GM19467 (cell line): Measurements from ENCODE around the gene SMLR1.

ENCODE experiments used
- ATAC-seq: cut with Tn5 transposase; IDR thresholded peaks from one replicate; pipeline ENCODE4 v1.9.1; 2021; ENCODE audit warnings: mild to moderate bottlenecking, moderate library complexity; ENCODE audit not compliant: unreplicated experiment

SMLR1 gene

DNA sequence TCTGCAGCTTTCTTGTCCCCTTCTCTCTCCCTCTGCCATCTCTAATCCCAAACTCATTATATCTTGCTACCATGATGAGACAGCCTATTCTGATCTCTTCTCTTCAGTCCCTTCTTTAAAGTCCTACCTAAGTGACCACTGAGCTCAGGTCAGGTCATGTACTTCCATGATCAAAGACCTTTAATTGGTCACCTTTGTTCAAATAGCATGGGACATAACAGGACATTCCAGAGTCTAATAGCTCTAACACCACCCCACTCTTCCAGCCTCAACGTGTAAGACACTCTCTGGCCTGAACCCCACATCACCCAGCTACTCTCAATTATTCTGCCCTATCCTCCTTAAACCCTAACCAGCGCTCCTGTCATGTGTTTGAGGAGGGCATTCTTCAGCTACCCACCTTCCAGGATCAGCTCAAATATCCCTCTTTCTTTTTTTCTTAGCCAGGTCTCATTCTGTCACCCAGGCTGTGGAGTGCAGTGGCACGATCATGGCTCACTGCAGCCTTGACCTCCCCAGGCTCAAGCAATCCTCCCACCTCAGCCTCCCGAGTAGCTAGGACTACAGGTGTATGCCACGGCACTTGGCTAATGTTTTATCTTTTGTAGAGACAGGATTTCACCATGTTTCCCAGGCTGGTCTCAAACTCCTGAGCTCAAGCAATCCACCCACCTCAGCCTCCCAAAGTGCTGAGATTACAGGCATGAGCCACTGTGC, 2.1 kb upstream of the SMLR1 start:
- no peak for ATAC-seq

DNA sequence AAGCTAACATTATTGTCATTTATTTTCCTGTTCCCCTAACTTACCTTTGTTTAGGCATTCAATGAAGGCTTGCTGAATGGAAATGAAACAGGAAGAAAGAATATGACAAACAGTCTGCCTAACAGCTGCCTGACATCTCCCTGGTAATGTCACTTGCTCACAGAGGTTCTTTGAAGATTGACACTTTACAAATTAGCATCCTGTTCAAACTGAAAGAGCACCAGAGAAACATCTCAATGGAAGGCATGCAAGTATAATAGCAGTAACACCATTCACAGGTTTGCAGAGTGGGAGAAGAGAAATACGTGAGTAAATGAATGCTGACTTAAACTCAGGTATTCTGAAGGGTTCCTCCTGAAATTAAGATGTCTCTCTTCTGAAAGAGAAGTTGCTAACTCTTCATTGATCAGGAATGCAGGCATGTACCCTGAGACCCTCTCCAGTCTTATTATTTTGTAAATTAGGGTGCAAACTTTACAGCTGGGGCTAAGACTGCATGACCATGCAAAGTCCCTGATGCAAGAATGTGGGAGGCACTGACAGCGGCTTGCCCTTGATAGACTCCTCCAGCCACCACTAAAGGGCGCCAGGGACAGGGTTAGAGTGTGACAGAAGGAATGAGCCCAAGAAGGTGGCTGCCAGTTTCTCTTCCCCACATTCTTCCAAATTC, 1.3 kb upstream of the SMLR1 start:
- ATAC-seq = no peak

DNA sequence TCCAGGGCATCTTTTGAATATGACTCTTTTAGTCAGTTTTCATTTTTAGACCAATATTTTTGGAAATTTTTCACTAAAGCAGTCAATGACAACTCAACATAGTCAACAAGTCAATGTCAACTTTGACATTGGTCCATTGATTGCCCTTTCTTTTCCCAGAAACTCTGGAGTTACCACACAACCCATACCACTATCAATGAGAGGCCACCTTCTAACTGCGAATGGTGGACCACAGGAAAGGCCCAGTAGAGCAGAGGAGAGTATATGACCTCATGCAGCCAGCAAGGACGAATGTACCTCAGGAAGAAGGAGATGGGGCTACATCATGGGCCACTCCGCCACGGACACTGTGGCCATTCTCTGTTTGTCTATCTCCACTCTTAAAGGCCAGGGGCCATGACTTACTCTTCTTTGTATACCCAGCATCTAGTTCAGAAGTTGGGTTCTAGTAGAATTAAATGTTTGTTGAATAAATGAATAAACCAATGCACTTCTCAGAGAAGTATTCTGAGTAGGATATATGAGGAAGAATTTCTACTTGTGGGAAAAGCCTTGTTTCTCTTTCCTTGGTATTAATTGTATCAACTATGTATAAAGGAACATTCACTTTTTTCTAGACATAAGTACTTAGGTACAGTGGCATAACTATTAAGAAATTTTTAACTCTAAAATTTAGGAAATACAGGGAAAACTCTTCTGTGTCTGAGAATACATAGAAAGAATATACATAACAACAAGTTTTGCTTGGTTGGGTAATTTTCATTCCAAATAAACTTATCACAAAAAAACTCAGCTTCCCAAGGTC, 562 bp upstream of the SMLR1 start:
- no peak for ATAC-seq

DNA sequence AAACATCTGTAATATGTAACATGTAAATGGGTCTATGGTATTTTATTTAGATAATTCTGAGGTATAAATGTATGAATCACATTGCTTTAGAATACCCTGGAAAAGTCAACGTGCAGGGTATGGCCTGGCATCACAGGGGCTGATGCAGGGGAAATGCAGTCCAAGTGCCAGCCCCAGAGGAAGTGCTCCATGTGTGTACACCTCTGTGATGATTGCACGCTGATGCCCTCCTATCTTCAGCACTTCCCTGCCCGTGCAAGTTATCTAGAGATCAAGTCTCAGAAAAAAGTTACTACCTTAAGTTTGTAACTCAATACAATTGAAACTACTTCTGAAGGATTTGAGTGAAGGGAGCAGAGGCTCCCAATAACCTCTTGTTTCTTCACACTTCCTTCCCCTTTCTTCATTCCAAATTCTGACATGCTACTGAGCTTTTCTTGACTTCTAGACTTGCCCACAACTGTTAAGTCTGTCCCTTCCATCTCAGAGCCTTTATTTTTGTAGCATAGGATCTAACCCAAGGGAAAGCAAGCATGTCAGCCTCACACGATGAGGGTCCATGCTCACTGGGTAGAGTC, 2.2 kb downstream of the SMLR1 start:
- ATAC-seq = no peak

DNA sequence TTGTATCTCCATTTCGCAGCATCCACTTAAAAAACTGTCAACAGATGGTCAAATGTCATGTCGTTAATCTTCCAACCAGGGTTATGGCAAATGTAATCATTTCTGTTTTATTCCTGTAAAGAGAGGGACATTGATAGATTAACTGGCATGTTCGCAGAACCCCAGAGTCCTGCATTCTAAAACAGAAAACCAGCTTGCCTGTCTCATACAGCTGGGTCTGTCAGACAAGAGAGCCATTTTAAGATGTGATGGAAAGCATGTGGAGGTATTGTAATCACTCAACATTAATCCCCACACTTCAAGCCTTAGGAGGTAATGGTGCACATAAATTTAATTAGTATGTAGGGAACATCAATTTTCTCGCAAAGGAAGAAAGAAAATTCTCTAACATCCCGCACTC, 4.4 kb downstream of the SMLR1 start:
- ATAC-seq = no peak

DNA sequence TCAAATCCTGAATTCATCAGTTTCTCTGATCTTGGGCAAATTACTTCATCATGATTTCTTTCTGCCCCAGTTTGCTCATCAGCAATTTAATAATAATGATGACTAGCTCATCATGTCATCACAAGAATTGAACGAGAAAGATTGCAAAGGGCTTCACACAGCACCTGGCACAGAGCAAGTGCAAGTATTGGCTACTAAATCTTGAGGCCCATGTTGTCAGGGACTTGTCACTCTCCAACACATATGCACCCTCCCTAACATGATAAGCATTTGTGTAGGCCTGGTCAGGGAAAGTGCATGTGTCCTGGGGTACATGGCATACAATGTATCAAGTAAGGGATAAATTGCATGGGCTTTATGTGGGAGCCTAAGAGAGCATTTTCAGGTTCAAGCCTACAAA, 6.4 kb downstream of the SMLR1 start:
- no peak for ATAC-seq

DNA sequence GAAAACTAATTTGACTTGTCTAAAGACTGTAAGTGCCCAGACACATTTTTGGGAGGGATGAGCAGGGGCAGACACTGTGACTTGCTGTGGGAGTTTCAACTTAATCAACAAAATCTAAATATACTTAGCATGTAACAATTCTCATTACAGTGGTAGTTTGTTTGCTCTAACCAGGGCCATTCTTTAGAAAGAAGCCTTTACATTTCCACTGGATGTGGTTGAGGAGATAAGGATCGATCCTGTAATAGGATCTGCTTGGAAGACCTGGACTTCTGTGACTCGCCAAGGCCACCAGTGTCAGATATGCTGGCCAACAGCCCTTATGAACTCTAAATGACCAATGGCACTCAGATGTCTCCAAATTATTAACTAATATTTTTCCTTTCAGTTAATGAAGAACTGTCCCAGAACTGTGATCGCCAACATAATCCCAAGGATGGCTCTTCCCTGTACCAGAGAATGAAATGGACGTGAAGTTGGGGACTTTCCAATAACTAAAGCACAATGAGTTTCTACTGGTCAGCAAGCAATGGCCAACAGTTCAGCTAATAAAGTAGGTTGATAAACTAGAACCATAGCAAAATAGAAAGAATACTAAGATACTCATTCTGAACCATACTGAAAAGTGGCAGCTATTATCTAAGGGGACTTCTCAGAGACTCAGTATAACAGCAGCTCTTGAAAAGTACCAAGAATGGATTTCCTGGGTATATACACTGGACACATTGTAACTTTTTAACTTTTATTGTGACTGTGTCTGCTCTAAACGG, 7.5 kb downstream of the SMLR1 start:
- ATAC-seq = no peak

DNA sequence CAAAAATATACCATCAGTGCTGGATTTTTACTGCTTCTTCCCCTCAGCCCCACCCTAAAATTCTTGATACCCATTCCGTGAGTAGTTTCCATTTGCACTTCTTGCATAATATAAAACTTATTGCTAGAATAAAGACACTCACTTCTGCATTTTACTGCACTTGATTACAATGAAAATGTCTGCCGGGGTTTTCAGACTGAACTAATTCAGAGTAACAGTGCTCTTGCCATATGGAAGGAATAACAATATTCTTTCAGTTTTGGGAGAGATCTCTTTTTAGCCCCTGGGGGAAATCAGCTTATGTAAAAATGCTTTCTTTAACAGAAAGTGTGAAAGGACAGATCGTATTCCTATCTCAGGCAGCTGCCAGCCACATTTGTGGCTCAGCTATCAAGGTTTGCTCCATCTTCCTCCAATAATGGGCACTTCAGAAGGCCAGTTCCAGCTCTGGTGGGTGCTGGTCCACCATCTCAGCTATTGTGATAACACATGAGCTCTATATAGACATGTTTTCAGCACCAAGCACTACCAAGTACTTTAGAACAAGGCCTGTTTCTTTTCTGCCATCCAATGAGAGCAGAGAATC, 8.9 kb downstream of the SMLR1 start:
- no peak for ATAC-seq

DNA sequence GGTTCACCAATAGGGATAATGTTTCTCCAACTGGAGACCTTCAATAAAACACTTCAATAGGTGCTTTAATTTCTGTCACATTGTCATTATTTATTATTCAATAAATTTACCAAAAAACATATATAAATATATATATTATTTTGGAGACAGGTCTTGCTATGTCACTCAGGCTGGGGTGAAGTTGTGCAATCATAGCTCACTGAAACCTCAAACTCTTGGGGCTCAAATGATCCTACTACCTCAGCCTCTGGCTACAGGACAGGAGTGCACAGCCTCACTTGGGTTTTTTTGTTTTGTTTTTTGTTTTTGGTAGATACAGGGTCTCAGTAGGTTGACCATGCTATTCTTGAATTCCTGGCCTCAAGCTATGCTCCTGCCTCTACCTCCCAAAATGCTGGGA, 9.9 kb downstream of the SMLR1 start:
- no peak for ATAC-seq

DNA sequence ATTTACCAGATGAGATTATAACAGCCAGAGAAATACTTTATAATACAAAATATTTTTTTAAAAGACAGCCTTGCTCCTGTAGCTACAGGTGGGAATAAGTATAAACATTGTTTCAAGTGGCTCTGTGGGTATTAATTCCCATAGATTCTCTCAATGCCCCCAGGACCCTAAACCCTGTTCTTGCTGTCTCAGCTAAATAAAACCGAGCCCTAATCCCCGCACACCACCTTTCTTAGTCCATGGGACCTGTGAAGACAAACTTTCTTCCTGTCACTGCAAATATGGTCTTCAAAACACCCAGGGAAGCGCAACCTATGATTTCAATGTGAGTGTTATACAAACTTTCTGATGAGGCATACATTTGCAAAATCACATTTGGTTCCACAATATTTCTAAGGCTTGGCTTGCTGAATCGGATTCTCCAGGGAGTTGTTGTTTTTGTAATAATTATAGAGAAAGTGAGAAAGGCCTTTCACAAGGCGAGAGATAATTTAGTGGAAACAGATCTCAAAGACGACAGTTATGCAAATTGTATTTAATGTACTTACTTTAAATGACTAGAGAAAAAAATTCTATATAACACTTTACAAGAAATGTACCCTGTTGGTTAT, 11.1 kb downstream of the SMLR1 start:
- no peak for ATAC-seq

DNA sequence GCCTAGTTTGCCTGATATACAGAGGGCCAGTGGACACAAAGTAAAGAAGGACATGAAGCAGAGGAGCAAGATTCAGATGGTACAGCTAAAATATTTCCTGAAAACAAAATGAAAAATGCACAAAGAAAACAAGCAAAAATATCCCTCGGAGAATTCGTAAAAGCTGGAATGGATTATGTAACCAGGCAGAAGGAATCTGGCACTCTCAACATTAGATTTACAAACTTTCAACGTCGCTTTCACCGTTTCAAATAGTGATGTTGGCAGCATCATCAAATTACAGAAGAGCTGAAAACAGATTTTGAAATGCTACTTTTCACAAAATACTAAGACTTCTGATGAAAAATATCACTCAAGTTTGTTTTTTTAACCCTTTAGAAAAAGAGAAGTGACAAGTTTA, 11.7 kb downstream of the SMLR1 start:
- ATAC-seq = no peak

DNA sequence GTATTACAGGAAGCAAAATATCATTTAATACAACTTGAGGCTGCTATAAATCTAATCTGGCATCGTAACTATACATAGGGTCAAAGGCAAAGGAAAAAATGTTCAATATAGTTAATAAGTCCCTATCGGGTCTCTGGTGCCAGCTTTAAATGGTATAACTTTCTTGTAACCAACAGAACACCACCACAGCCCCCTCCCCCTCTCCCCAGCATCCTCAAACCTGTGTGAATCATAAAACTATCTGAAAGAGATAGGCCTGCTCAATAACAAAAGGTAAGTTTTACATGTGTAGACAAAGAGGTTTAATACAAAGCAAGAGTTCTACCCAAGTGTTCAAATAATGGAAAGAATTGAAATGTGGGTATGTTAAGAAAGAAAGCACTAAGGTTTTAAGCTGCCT, 12.2 kb downstream of the SMLR1 start:
- no peak for ATAC-seq

DNA sequence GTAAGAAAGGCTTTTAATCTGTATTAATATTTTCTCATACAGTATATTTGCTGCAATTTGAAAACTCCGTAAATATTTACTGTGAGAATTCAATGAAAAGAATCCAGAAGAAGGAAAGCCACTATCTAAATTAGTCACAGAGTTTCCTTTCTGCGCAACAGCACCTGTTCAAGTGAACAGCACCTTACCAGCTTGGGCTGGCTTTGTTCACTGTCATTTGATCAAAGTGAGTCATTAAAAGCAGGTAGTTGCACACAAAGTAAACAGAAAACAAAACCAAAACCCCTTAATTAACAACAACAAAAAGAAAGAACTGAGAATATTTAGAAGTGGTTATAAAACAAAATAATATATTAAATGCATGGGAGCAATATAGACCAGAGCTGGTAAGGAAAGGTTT, 12.8 kb downstream of the SMLR1 start:
- no peak for ATAC-seq

DNA sequence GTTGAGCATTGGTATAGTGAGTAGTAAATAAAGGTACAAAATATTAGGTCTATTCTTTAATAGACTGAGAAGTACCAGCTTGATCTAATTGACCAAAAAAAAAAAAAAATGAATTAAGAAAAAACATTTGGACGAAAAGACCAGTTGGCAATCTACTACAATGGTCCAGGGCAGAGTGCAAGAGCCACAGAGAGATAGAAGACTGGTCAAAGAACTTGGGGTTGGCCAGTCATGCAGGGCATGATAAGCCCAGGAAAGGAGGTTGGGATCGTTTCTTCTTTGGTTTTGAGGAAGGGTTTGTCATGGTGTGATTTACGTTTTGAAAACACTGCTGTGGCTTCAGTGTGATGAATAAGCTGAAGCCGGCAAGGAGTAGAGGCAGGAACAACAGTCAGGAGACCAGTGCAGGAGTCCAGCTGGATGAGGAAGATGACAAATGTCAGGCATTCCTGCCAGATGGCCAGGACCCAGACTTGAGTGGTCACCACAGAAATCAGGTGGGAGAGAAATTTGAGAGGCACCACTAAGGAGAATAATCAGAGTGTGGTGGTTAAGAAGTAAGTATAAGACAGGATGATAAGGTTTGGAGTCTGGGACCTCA, 14.0 kb downstream of the SMLR1 start:
- no peak for ATAC-seq

DNA sequence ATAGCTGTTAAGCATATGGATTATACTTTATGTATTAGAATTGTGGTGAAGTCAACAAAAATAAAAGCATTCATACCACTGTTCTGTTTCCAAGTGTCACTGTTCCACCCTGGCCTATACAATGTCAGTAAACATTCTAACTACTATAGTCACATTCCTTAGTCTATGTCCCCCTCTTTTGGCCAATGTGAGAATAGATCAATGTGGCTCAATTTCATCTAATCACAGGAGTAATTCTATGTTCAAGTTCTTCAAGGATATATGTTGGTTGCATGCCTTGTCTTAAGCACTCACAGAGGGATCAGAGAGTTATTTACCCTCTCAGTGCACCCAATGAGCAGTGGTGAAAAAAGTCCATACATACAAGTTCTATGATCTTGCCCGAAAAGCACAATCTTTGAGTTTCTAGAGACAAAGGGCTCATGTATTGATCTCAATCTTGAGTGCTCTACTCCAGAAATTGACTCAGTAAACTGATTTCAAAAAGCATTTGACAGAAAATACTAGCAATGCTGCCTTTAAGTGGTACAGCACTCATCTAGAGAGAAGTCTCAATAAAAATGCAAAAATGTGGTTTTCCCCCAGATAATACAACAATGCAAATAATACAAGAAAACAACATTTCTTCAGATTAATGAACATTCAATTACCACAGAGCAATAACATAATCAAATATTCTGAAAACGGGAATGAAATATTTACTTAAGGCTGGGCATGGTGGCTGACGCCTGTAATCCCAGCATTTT, 16.5 kb downstream of the SMLR1 start:
- ATAC-seq = peak; percentile 79

DNA sequence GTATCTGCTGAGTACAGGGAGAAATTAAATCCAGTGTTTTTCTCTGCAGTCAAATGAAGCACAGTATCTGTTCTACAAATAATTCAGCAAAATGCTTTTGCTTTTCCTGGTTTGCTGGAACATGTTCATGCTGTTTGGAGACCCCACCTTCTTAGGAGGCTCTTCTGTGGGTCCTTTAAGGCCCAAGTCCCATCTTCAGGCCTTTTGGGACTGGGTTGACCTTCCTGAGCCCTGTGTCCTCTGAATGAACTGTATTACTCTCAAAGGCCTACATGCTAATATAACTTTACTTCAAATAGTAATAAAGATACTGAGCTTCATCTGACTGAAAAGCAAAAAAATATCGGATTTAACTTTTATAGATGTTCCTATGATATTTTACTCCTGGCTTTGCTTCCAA, 19.3 kb downstream of the SMLR1 start:
- no peak for ATAC-seq

DNA sequence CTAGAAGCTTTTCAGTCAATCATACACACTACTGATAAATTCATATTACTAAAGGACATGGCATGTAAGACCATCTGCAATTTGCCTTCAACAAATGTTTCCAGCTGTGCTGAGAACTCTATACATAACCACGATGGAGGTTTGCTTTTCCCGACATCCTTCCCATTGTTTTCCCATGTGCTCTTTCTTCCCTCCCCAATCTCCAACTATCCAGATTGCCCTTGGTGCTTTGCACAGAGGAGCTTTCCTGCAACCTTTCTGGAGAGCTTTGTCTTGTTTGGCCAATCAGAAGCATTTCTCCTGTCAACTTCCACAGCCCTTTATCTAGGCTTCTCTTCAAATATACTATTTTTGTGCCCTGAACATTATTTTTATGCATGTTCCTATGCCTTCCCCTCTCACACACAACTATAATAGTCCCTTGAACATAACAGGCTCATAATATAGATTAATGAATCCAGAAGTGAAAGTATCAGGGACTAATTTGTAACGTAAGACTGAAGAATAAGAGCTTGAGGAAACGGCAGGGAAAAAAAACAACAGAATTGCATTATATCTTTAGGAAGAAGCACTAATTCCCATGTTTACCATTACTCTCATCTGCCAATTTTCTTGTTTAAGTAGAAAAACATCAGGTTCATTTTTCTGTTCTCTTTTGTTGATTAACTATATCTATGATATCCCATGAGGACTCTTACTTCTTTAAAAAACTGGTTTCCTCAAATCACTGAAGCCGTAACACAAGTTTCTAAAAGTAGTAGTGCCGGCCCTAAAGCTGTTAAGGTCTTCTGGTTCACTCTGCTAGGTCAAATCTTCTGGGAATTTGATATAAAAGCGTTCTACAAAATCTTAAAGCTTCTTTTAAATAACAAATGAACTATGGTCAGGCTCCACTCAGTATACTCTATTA, 20.1 kb downstream of the SMLR1 start:
- no peak for ATAC-seq

DNA sequence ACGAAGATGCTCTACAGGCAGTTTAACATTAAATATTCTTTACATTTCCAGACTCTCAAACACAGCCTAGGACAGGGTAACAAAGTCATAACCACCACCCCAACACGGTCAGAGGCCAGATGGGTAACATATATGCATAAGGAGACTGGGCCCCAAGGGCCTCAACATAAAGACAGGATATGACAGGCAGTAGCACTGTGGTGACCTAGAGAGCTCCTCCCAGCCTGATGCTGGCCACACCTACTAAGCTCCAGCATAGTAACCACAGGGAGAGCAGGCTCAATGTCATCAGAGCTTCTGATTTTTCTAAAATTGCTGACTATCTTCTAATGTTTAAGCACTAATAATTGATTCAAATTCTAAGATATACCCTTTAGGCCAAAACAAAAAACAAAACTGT, 21.7 kb downstream of the SMLR1 start:
- ATAC-seq = peak; percentile 89
